Adipocyte (in vitro differentiated cells): ENCODE results near the gene PPP6R3.
"Not testable (repeated sequence)": the region's sequence is repeated elsewhere in the genome, so short reads cannot be mapped to it uniquely, and the experiment has no call there.

Experiments
- DNase-seq: peaks from one replicate; pipeline ENCODE4 v3.0.0-alpha.2; 2015; ENCODE audit warnings: low read depth
- H3K27me3 ChIP-seq: replicated peaks from 2 replicates; pipeline ENCODE4 v1.7.0; 2013; ENCODE audit warnings: mild to moderate bottlenecking, low read length, moderate library complexity; ENCODE audit not compliant: control insufficient read depth, insufficient read depth
- H3K36me3 ChIP-seq: 2 replicates; pipeline ENCODE4 v1.7.0; 2013; ENCODE audit warnings: low read length, mild to moderate bottlenecking, moderate library complexity; ENCODE audit not compliant: control insufficient read depth, insufficient read depth, severe bottlenecking
- H3K4me1 ChIP-seq: 2 replicates; pipeline ENCODE4 v1.7.0; 2013; ENCODE audit warnings: mild to moderate bottlenecking, low read length, moderate library complexity; ENCODE audit not compliant: control insufficient read depth, insufficient read depth
- H3K4me3 ChIP-seq: 2 replicates; pipeline ENCODE4 v1.7.0; 2013; ENCODE audit warnings: mild to moderate bottlenecking, low read length, moderate library complexity
- H3K9ac ChIP-seq: 2 replicates; pipeline ENCODE4 v1.7.0; 2013; ENCODE audit warnings: mild to moderate bottlenecking, low read length, moderate library complexity
- H3K9me3 ChIP-seq: 2 replicates; pipeline ENCODE4 v1.7.0; 2013; ENCODE audit warnings: mild to moderate bottlenecking, low read length, moderate library complexity; ENCODE audit not compliant: control insufficient read depth

The PPP6R3 gene

GRCh38 chr11:68533945-68534344 is 73.4 kb downstream of the PPP6R3 start:
- DNase-seq: no peak
- Histone ChIP-seq H3K9me3 (no peaks in the 10 kb centered on the region), H3K4me1 (peaks cover 29% of the 10 kb centered on the region), H3K9ac (no peak overlapping the region), H3K4me3 (no peak overlapping the region), H3K36me3 (peaks cover 20% of the 10 kb centered on the region), H3K27me3 (no peaks in the 10 kb centered on the region)

- H3K9me3 ChIP-seq: no peaks in the 10 kb centered on the region
- H3K4me1 ChIP-seq: peaks cover 29% of the 10 kb centered on the region
- peaks cover 18% of the 10 kb centered on the region for H3K36me3 ChIP-seq
- H3K9ac ChIP-seq: no peak overlapping the region
- no peaks in the 10 kb centered on the region for H3K27me3 ChIP-seq
- H3K4me3 ChIP-seq: no peak overlapping the region
- DNase-seq: no peak
These were observed 74.5 kb downstream of the PPP6R3 start for GRCh38 chr11:68535098-68535497.

- Histone ChIP-seq H3K9me3 (no peaks in the 10 kb centered on the region), H3K4me3 (no peak overlapping the region), H3K27me3 (no peaks in the 10 kb centered on the region), H3K4me1 (peaks cover 29% of the 10 kb centered on the region), H3K9ac (no peak overlapping the region), H3K36me3 (peaks cover 18% of the 10 kb centered on the region)
- no peak for DNase-seq
These were observed 76.2 kb downstream of the PPP6R3 start for GRCh38 chr11:68536706-68537105.

- Histone ChIP-seq H3K36me3 (peaks cover 18% of the 10 kb centered on the region), H3K4me1 (peaks cover 35% of the 10 kb centered on the region), H3K27me3 (no peaks in the 10 kb centered on the region), H3K4me3 (no peak overlapping the region), H3K9me3 (no peaks in the 10 kb centered on the region), H3K9ac (no peak overlapping the region)
- no peak for DNase-seq
These were observed 77.5 kb downstream of the PPP6R3 start for GRCh38 chr11:68538025-68538424.

DNA sequence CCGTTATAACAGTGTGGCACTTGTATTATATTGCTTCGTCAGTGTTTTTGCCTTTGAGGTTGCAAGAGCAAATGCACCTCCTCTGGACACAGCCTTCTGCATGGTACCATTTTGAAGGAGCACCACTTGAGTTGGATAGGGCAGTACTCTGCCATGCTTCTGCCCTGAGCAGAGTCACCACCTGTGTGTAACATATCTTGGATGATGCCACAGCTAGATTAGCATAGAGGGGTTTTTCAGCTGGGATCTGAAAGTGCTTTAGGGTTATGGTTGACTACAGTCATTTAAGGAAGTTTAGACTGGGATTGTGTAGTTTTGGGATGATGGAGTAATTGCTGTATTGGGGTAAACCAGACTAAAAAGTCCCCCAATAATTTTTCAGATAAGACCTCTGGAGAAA is 78.8 kb downstream of the PPP6R3 start:
- Histone ChIP-seq H3K9ac (no peak overlapping the region), H3K9me3 (no peaks in the 10 kb centered on the region), H3K4me3 (no peak overlapping the region), H3K36me3 (peaks cover 18% of the 10 kb centered on the region), H3K27me3 (no peaks in the 10 kb centered on the region), H3K4me1 (peaks cover 32% of the 10 kb centered on the region)
- no peak for DNase-seq

- not testable (repeated sequence) for H3K4me3 ChIP-seq, DNase-seq, H3K9me3 ChIP-seq, H3K9ac ChIP-seq, H3K27me3 ChIP-seq
- Histone ChIP-seq H3K4me1 (peaks cover 21% of the 10 kb centered on the region), H3K36me3 (peaks cover 28% of the 10 kb centered on the region)
These were observed 80.0 kb downstream of the PPP6R3 start for GRCh38 chr11:68540504-68540903.

DNA sequence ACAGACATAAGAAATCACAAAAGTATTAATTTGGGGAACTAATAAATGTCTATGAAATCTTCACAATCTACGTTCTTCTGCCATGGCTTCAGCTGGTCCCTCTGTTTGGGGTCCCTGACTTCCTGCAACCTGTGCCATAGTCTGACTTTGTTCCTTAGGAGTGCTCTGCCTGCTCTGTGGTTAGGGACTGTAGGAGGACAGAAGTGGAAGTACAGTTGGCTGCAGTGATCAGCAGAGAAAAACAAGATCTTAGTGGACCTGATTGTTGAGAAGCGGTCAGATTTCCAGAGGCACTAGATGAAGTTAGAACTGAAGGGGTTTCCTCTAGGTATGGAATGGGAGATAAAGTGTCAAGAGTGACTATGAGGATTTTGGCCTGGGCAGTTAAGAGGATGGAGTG is 80.6 kb downstream of the PPP6R3 start:
- Histone ChIP-seq H3K9me3 (no peaks in the 10 kb centered on the region), H3K27me3 (no peaks in the 10 kb centered on the region), H3K4me3 (no peak overlapping the region), H3K36me3 (peaks cover 34% of the 10 kb centered on the region), H3K9ac (no peak overlapping the region), H3K4me1 (peaks cover 17% of the 10 kb centered on the region)
- no peak for DNase-seq

- DNase-seq: no peak
- H3K36me3 ChIP-seq: peaks cover 41% of the 10 kb centered on the region
- H3K27me3 ChIP-seq: no peaks in the 10 kb centered on the region
- peaks cover 24% of the 10 kb centered on the region for H3K4me1 ChIP-seq
- H3K9ac ChIP-seq: no peak overlapping the region
- no peak overlapping the region for H3K4me3 ChIP-seq
- H3K9me3 ChIP-seq: no peaks in the 10 kb centered on the region
These were observed 81.4 kb downstream of the PPP6R3 start for GRCh38 chr11:68541991-68542390.

- peak; percentile 74 for DNase-seq
- H3K36me3 ChIP-seq: peaks cover 40% of the 10 kb centered on the region
- no peaks in the 10 kb centered on the region for H3K9me3 ChIP-seq
- no peak overlapping the region for H3K4me3 ChIP-seq
- H3K4me1 ChIP-seq: peaks cover 26% of the 10 kb centered on the region
- no peaks in the 10 kb centered on the region for H3K27me3 ChIP-seq
- H3K9ac ChIP-seq: no peak overlapping the region
These were observed 82.1 kb downstream of the PPP6R3 start for GRCh38 chr11:68542617-68543016.

DNA sequence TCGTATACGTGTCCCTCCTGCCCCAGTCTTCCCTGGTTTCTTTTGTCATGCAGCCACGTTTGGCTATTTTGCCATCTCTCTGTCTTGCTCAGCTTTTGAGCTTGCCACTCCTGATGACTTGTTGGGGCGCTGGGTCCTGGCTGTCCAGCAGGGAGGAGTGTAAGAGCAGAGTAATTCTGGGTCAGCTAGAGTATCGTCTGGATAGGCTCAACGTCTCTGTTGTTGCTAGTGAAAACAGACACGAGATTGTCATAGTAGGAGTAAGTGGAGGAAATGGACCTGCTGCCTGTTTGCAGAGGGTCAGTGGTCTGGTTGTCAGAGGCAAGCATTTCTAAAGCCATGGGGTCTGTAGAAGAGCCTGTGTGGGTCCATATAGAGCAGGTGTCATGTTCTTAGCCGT is 83.0 kb downstream of the PPP6R3 start:
- no peaks in the 10 kb centered on the region for H3K9me3 ChIP-seq
- no peaks in the 10 kb centered on the region for H3K27me3 ChIP-seq
- peaks cover 26% of the 10 kb centered on the region for H3K4me1 ChIP-seq
- no peak for DNase-seq
- H3K9ac ChIP-seq: no peak overlapping the region
- no peak overlapping the region for H3K4me3 ChIP-seq
- H3K36me3 ChIP-seq: peaks cover 38% of the 10 kb centered on the region

DNA sequence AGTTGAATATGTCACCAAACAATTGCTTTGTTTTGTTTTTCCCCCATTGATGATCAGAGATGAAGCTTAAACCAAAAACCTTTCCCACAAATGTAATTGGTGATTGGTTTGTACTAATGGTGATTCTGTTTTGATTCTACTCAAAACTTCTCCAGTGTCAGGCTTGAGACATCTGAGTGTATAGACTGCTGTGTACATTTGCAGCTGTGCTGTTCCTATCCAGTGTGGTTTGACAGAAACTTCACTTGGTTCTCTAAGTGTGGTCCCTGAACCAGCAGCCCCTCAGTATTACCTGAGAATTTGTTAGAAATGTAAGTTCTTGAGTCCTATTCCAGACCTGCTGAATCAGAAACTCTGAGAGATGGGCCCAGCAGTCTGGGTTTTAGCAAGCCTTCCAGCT is 84.8 kb downstream of the PPP6R3 start:
- H3K9ac ChIP-seq: no peak overlapping the region
- no peaks in the 10 kb centered on the region for H3K27me3 ChIP-seq
- peaks cover 30% of the 10 kb centered on the region for H3K36me3 ChIP-seq
- peaks cover 32% of the 10 kb centered on the region for H3K4me1 ChIP-seq
- no peak for DNase-seq
- no peak overlapping the region for H3K4me3 ChIP-seq
- no peaks in the 10 kb centered on the region for H3K9me3 ChIP-seq

GRCh38 chr11:68545796-68546195 is 85.2 kb downstream of the PPP6R3 start:
- no peak for DNase-seq
- no peaks in the 10 kb centered on the region for H3K9me3 ChIP-seq
- H3K27me3 ChIP-seq: no peaks in the 10 kb centered on the region
- H3K9ac ChIP-seq: no peak overlapping the region
- H3K4me3 ChIP-seq: no peak overlapping the region
- H3K36me3 ChIP-seq: peaks cover 30% of the 10 kb centered on the region
- H3K4me1 ChIP-seq: peaks cover 36% of the 10 kb centered on the region
